ENCODE measurements around the gene HERC4. TPM values are rescaled to one million over a fixed set of nuclear protein-coding genes. Genes with fewer than 3 reads are reported as not detected.

Gene HERC4
- polyA plus RNA-seq, 4 donors: 13.5 to 40.5 (median 30.7) TPM

DNA sequence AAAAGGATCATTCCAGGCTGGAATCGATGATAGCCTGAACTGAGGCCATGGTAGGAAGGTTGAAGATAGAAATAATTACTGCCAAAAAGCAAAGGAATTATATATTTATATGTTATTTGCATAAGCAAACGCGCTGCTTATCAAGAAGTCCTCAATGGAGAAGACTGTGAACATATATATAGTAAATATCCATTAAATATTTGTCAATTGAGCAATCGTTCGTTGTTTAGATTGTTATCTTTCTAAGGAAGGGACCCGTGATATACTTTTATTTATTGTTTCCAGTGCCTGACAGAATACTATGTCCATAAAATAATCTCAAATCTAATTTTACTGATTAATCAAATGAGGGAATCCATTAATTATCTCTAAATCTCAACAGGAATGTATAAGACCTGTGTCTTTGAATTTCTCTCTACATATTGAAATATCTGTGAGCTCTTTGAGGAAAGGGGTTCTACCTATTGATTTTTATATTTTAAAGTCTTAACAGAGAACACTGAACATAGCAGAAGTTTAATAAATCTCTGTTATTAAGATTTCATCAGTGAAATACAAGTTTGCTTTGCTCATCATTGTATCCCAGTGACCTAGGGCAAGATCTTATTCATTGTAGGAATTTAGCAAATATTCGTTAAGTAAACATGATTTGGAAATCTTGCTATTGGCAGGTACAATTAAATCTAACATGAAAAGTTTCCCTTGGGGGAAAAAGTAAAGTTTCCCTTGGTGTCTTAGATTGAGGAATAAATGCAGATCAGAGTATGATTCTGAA is 12.0 kb upstream of the HERC4 start:
- Histone ChIP-seq H3K9me3 (ENCODE audit: control insufficient read depth in 2 of 2, insufficient read depth in 1 of 2, low read depth in 1 of 2, low read length in 1 of 2) (no peaks in the 10 kb centered on the region), H3K4me1 (ENCODE audit: control insufficient read depth in 3 of 3, insufficient read depth in 2 of 3, low read depth in 1 of 3, low read length in 2 of 3) (no peaks in the 10 kb centered on the region), H3K27ac (ENCODE audit: low read depth in 1 of 3, low read length in 2 of 3) (no peak overlapping the region), H3K4me3 (ENCODE audit: low read depth in 1 of 3, low read length in 3 of 3) (no peak overlapping the region), H3K36me3 (ENCODE audit: control insufficient read depth in 3 of 3, insufficient read depth in 2 of 3, low read depth in 1 of 3, low read length in 3 of 3) (no peaks in the 10 kb centered on the region), H3K27me3 (ENCODE audit: control insufficient read depth in 3 of 3, insufficient read depth in 3 of 3, low read length in 3 of 3) (peaks cover 0 to 4% (median 0%) of the 10 kb centered on the region in 3 donors)
- 61 to 79% (median 70%) methylated on average over 7 of the region's 7 CpGs for WGBS, 3 donors
- FAIRE-seq (no peak), DNase-seq (no peak)

DNA sequence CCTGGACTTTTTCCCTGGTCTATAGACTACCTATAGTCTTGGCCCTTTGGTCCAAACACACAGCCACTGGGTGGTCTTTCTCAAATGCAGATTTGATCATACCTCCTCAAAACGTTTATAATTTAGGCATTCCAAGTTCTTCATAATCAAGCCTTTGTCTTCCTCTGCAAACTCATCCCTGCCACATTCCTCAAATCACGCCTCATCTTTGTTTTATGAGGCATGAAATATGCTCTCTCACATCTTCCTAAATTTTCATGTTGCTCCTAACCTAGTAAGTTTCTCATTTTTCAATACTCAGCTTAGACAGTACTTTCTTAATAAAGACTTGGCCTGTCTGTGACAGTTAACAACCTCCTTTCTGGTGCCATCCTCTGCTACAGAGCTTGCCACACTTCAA is 10.9 kb upstream of the HERC4 start:
- DNase-seq: no peak
- Histone ChIP-seq H3K4me3 (ENCODE audit: low read depth in 1 of 3, low read length in 3 of 3) (no peak overlapping the region), H3K4me1 (ENCODE audit: control insufficient read depth in 3 of 3, insufficient read depth in 2 of 3, low read depth in 1 of 3, low read length in 2 of 3) (no peaks in the 10 kb centered on the region), H3K27me3 (ENCODE audit: control insufficient read depth in 3 of 3, insufficient read depth in 3 of 3, low read length in 3 of 3) (peaks cover 0 to 4% (median 0%) of the 10 kb centered on the region in 3 donors), H3K9me3 (ENCODE audit: control insufficient read depth in 2 of 2, insufficient read depth in 1 of 2, low read depth in 1 of 2, low read length in 1 of 2) (no peaks in the 10 kb centered on the region), H3K36me3 (ENCODE audit: control insufficient read depth in 3 of 3, insufficient read depth in 2 of 3, low read depth in 1 of 3, low read length in 3 of 3) (no peaks in the 10 kb centered on the region), H3K27ac (ENCODE audit: low read depth in 1 of 3, low read length in 2 of 3) (no peak overlapping the region)
- FAIRE-seq: no peak
- WGBS, 3 donors: 63 to 70% (median 66%) methylated on average over 2 of the region's 2 CpGs

DNA sequence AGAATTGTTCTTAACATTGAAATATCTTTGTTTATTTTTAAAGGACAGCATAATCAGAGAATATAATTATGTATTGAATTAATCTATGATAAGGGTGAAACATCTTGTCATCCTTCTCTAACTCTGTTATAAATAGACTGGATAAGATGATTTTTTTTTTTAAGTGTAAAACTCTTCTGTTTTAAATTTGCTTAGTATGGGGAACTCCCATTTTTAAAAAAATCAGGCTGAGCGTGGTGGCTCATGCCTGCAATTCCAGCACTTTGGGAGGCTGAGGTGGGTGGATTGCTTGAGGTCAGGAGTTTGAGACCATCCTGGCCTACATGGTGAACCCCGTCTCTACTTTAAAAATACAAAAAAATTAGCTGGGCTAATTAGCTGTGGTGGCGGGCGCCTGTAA is 9.4 kb upstream of the HERC4 start:
- H3K36me3 ChIP-seq (ENCODE audit: control insufficient read depth in 3 of 3, insufficient read depth in 2 of 3, low read depth in 1 of 3, low read length in 3 of 3): no peaks in the 10 kb centered on the region
- no peaks in the 10 kb centered on the region for H3K4me1 ChIP-seq (ENCODE audit: control insufficient read depth in 3 of 3, insufficient read depth in 2 of 3, low read depth in 1 of 3, low read length in 2 of 3)
- no peak for FAIRE-seq
- 87 to 96% (median 94%) methylated on average over 4 of the region's 4 CpGs for WGBS, 3 donors
- H3K27ac ChIP-seq (ENCODE audit: low read depth in 1 of 3, low read length in 2 of 3): no peak overlapping the region
- DNase-seq: no peak
- H3K27me3 ChIP-seq (ENCODE audit: control insufficient read depth in 3 of 3, insufficient read depth in 3 of 3, low read length in 3 of 3): peaks cover 0 to 4% (median 0%) of the 10 kb centered on the region in 3 donors
- H3K4me3 ChIP-seq (ENCODE audit: low read depth in 1 of 3, low read length in 3 of 3): no peak overlapping the region
- H3K9me3 ChIP-seq (ENCODE audit: control insufficient read depth in 2 of 2, insufficient read depth in 1 of 2, low read depth in 1 of 2, low read length in 1 of 2): no peaks in the 10 kb centered on the region

DNA sequence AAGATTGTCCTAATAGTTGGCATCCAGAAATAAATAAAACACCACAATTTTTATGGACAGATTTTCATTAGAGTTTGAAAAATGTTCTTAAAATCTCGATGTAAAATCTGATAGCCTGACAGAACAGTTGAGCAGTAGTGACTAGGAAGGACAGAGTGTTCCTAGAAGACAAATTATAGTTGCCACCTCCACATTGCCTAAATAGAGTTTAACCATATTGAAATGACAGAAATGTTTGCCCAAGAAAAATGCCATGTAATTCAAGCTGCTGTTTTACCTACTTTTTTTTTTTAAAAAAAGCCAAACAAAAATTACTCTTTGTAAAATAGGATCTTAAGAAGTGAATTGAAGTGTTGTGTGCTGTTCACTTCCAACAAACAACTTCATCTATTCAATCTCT is 8.9 kb upstream of the HERC4 start:
- WGBS, 3 donors: 48 to 57% (median 51%) methylated on average over 1 of the region's 1 CpG
- no peaks in the 10 kb centered on the region for H3K36me3 ChIP-seq (ENCODE audit: control insufficient read depth in 3 of 3, insufficient read depth in 2 of 3, low read depth in 1 of 3, low read length in 3 of 3)

DNA sequence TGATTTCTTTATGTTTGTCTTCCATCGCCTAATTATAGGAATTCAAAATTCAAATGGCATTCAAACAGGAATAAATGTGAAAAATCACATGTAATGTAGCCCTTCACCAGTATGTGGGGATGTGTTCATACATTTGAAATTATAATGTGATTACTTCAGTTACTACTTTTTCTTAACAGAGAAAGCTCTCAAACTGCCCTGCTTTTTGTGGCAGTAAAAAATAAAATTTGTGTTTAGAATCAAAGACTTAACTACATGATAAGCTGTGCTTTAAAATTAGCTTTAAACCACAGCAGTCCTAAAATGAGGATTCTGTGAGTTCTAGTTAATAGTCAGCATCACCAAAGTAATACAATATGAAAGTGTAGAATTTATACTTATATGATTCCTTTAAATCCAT is 7.8 kb upstream of the HERC4 start:
- DNase-seq: peak; percentile 12 to 27
- Histone ChIP-seq H3K27me3 (ENCODE audit: control insufficient read depth in 3 of 3, insufficient read depth in 3 of 3, low read length in 3 of 3) (peaks cover 0 to 4% (median 0%) of the 10 kb centered on the region in 3 donors), H3K9me3 (ENCODE audit: control insufficient read depth in 2 of 2, insufficient read depth in 1 of 2, low read depth in 1 of 2, low read length in 1 of 2) (no peaks in the 10 kb centered on the region), H3K36me3 (ENCODE audit: control insufficient read depth in 3 of 3, insufficient read depth in 2 of 3, low read depth in 1 of 3, low read length in 3 of 3) (no peaks in the 10 kb centered on the region), H3K4me1 (ENCODE audit: control insufficient read depth in 3 of 3, insufficient read depth in 2 of 3, low read depth in 1 of 3, low read length in 2 of 3) (no peaks in the 10 kb centered on the region), H3K4me3 (ENCODE audit: low read depth in 1 of 3, low read length in 3 of 3) (no peak overlapping the region), H3K27ac (ENCODE audit: low read depth in 1 of 3, low read length in 2 of 3) (no peak overlapping the region)
- no peak for FAIRE-seq
- WGBS, 3 donors: 32 to 51% (median 38%) methylated on average over 1 of the region's 1 CpG

More for the DNA sequence above, 8.9 kb upstream of the HERC4 start:
- no peaks in the 10 kb centered on the region for H3K4me1 ChIP-seq (ENCODE audit: control insufficient read depth in 3 of 3, insufficient read depth in 2 of 3, low read depth in 1 of 3, low read length in 2 of 3)
- H3K9me3 ChIP-seq (ENCODE audit: control insufficient read depth in 2 of 2, insufficient read depth in 1 of 2, low read depth in 1 of 2, low read length in 1 of 2): no peaks in the 10 kb centered on the region
- FAIRE-seq (no peak), DNase-seq (no peak)
- H3K4me3 ChIP-seq (ENCODE audit: low read depth in 1 of 3, low read length in 3 of 3): no peak overlapping the region
- no peak overlapping the region for H3K27ac ChIP-seq (ENCODE audit: low read depth in 1 of 3, low read length in 2 of 3)
- peaks cover 0 to 4% (median 0%) of the 10 kb centered on the region in 3 donors for H3K27me3 ChIP-seq (ENCODE audit: control insufficient read depth in 3 of 3, insufficient read depth in 3 of 3, low read length in 3 of 3)

DNA sequence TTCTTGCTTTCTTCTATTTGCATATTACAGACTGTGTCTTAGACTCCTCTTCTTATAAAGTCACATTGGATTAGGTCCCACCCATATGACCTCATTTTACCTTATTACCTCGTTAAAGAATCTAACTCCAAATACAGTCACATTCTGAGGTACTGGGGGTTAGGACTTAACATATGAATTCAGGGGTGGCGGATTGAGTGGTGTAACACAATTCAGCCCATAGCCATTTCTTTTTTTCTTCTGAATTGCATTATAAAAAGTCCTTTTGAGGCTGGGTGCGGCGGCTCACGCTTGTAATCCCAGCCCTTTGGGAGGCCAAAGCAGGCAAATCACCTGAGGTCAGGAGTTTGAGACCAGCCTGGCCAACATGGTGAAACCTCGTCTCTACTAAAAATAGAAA is 6.8 kb upstream of the HERC4 start:
- WGBS, 3 donors: 80 to 86% (median 85%) methylated on average over 6 of the region's 6 CpGs
- H3K4me3 ChIP-seq (ENCODE audit: low read depth in 1 of 3, low read length in 3 of 3): no peak overlapping the region
- FAIRE-seq: no peak
- no peak overlapping the region for H3K27ac ChIP-seq (ENCODE audit: low read depth in 1 of 3, low read length in 2 of 3)
- no peaks in the 10 kb centered on the region for H3K9me3 ChIP-seq (ENCODE audit: control insufficient read depth in 2 of 2, insufficient read depth in 1 of 2, low read depth in 1 of 2, low read length in 1 of 2)
- no peak for DNase-seq
- no peaks in the 10 kb centered on the region for H3K4me1 ChIP-seq (ENCODE audit: control insufficient read depth in 3 of 3, insufficient read depth in 2 of 3, low read depth in 1 of 3, low read length in 2 of 3)
- no peaks in the 10 kb centered on the region for H3K27me3 ChIP-seq (ENCODE audit: control insufficient read depth in 3 of 3, insufficient read depth in 3 of 3, low read length in 3 of 3)
- no peaks in the 10 kb centered on the region for H3K36me3 ChIP-seq (ENCODE audit: control insufficient read depth in 3 of 3, insufficient read depth in 2 of 3, low read depth in 1 of 3, low read length in 3 of 3)

DNA sequence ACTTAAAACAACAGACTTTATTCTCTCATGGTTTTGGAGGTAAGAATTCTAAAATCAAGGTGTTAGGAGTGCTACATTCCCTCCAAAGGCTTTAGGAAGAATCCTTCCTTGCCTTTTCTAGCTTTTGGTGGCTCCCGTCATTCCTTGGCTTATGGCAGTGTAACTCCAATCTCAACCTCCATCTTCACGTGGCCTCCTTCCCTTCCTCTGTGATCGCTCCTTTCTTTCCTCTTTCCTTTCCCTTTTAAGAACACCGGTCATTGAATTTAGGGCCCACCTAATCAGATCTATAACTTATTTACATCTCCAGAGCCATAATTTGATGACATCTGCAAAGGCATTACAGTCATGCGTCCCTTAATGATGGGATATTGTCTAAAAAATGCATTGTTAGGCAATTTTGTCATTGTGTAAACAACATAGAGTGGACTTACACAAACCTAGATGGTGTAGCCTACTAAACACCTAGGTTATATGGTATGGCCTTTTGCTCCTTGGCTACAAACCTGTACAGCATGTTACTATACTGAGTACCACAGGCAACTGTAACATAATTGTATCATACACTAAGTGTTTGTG is 5.9 kb upstream of the HERC4 start:
- FAIRE-seq (no peak), DNase-seq (no peak)
- no peak overlapping the region for H3K27ac ChIP-seq (ENCODE audit: low read depth in 1 of 3, low read length in 2 of 3)
- H3K9me3 ChIP-seq (ENCODE audit: control insufficient read depth in 2 of 2, insufficient read depth in 1 of 2, low read depth in 1 of 2, low read length in 1 of 2): no peaks in the 10 kb centered on the region
- no peak overlapping the region for H3K4me3 ChIP-seq (ENCODE audit: low read depth in 1 of 3, low read length in 3 of 3)
- 81 to 84% (median 83%) methylated on average over 5 of the region's 5 CpGs for WGBS, 3 donors
- H3K4me1 ChIP-seq (ENCODE audit: control insufficient read depth in 3 of 3, insufficient read depth in 2 of 3, low read depth in 1 of 3, low read length in 2 of 3): no peaks in the 10 kb centered on the region
- no peaks in the 10 kb centered on the region for H3K27me3 ChIP-seq (ENCODE audit: control insufficient read depth in 3 of 3, insufficient read depth in 3 of 3, low read length in 3 of 3)
- no peaks in the 10 kb centered on the region for H3K36me3 ChIP-seq (ENCODE audit: control insufficient read depth in 3 of 3, insufficient read depth in 2 of 3, low read depth in 1 of 3, low read length in 3 of 3)

DNA sequence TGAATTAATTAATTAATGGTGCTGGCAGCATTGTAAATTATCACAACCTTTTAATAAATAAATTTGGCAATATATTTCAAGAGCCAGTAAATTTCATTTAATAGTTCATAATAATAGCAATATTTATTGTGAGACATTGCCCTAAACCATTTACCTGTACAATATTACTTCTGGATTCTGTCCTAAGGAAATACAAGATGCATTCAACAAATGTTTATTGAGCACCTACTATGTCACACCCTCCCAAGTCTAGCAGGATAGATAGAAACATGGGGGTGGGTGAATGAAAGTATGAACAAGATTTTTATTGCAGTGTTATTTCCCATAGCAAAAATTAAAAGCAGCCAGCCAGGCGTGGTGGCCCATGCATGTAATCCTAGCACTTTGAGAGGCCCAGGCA is 4.4 kb upstream of the HERC4 start:
- no peaks in the 10 kb centered on the region for H3K27me3 ChIP-seq (ENCODE audit: control insufficient read depth in 3 of 3, insufficient read depth in 3 of 3, low read length in 3 of 3)
- peaks cover 0 to 5% (median 0%) of the 10 kb centered on the region in 3 donors for H3K4me1 ChIP-seq (ENCODE audit: control insufficient read depth in 3 of 3, insufficient read depth in 2 of 3, low read depth in 1 of 3, low read length in 2 of 3)
- H3K4me3 ChIP-seq (ENCODE audit: low read depth in 1 of 3, low read length in 3 of 3): no peak overlapping the region
- H3K36me3 ChIP-seq (ENCODE audit: control insufficient read depth in 3 of 3, insufficient read depth in 2 of 3, low read depth in 1 of 3, low read length in 3 of 3): no peaks in the 10 kb centered on the region
- WGBS, 3 donors: 89 to 100% (median 89%) methylated on average over 1 of the region's 1 CpG
- no peak for FAIRE-seq
- no peak for DNase-seq
- no peaks in the 10 kb centered on the region for H3K9me3 ChIP-seq (ENCODE audit: control insufficient read depth in 2 of 2, insufficient read depth in 1 of 2, low read depth in 1 of 2, low read length in 1 of 2)
- H3K27ac ChIP-seq (ENCODE audit: low read depth in 1 of 3, low read length in 2 of 3): no peak overlapping the region
